ENCODE results near the gene RAB40AL.
"Not testable (repeated sequence)": the region's sequence is repeated elsewhere in the genome, so short reads cannot be mapped to it uniquely, and the experiment has no call there.

Gene RAB40AL

GRCh38 chrX:102936972-102937371 lies at the start of gene RAB40AL:
Gene RAB40AL (plus strand): TSS chrX:102937272. CDS start chrX:102937319, 47 bp downstream.
- H3K4me3 ChIP-seq (ENCODE audit: control insufficient read depth, low read depth, low read length); DNase-seq (ENCODE audit: low read depth): not testable (repeated sequence)

- no peak for DNase-seq (ENCODE audit: low read depth)
- no peak for TF ChIP-seq CTCF (IDR thresholded peaks at IDR 0.05; ENCODE audit: control insufficient read depth, insufficient read depth, low read depth, low read length, missing control alignments)
- H3K4me3 ChIP-seq (ENCODE audit: control insufficient read depth, low read depth, low read length) = no peak overlapping the region
Measured at GRCh38 chrX:102887687-102888086, 49.4 kb upstream of the RAB40AL start.

GRCh38 chrX:102892103-102892502 lies 45.0 kb upstream of the RAB40AL start:
- TF ChIP-seq CTCF (IDR thresholded peaks at IDR 0.05; ENCODE audit: control insufficient read depth, insufficient read depth, low read depth, low read length, missing control alignments) = no peak
- H3K4me3 ChIP-seq (ENCODE audit: control insufficient read depth, low read depth, low read length) = no peak overlapping the region
- no peak for DNase-seq (ENCODE audit: low read depth)

- no peak overlapping the region for H3K4me3 ChIP-seq (ENCODE audit: control insufficient read depth, low read depth, low read length)
- peak; percentile 76 for TF ChIP-seq CTCF (IDR thresholded peaks at IDR 0.05; ENCODE audit: control insufficient read depth, insufficient read depth, low read depth, low read length, missing control alignments)
- peak; percentile 45 for DNase-seq (ENCODE audit: low read depth)
Measured at GRCh38 chrX:102899940-102900916, 36.8 kb upstream of the RAB40AL start.

- H3K4me3 ChIP-seq (ENCODE audit: control insufficient read depth, low read depth, low read length) = no peak overlapping the region
- TF ChIP-seq CTCF (IDR thresholded peaks at IDR 0.05; ENCODE audit: control insufficient read depth, insufficient read depth, low read depth, low read length, missing control alignments) = no peak
- no peak for DNase-seq (ENCODE audit: low read depth)
Measured at GRCh38 chrX:102902355-102902754, 34.7 kb upstream of the RAB40AL start.

GRCh38 chrX:102930990-102931756 lies 5.9 kb upstream of the RAB40AL start:
- TF ChIP-seq CTCF (IDR thresholded peaks at IDR 0.05; ENCODE audit: control insufficient read depth, insufficient read depth, low read depth, low read length, missing control alignments) = no peak
- no peak overlapping the region for H3K4me3 ChIP-seq (ENCODE audit: control insufficient read depth, low read depth, low read length)
- DNase-seq (ENCODE audit: low read depth) = no peak

GRCh38 chrX:102934624-102935023 lies 2.4 kb upstream of the RAB40AL start:
- H3K4me3 ChIP-seq (ENCODE audit: control insufficient read depth, low read depth, low read length) = no peak overlapping the region
- TF ChIP-seq CTCF (IDR thresholded peaks at IDR 0.05; ENCODE audit: control insufficient read depth, insufficient read depth, low read depth, low read length, missing control alignments) = peak; percentile 74
- no peak for DNase-seq (ENCODE audit: low read depth)

All from AG09309 (cell line).